Psoas muscle (tissue), 8 donors: ENCODE results near the gene CGREF1. TPM values are rescaled to one million over a fixed set of nuclear protein-coding genes. Genes with fewer than 3 reads are reported as not detected.
"Not testable (repeated sequence)": the region's sequence is repeated elsewhere in the genome, so short reads cannot be mapped to it uniquely, and the experiment has no call there.

Experiments used
- ATAC-seq, 4 donors: fragments of 200-7000 bp; cut with Tn5 transposase; one replicate each; pipeline ENCODE4 v1.9.1; 2020; ENCODE audit warnings: moderate library complexity in 3 of 4, mild to moderate bottlenecking in 2 of 4
- DNase-seq, 2 donors: peaks; one replicate each; pipeline ENCODE4 v3.0.0-alpha.2; 2020
- H3K27ac ChIP-seq: fragments of 200-600 bp; one replicate; pipeline ENCODE4 v1.8.0; 2022
- H3K27me3 ChIP-seq, 3 donors: fragments of 200-600 bp in 1 of 3; one replicate each; pipeline versions ENCODE4 v1.6.1 to v1.8.0; 2013 to 2022; ENCODE audit warnings: low read length in 2 of 3, mild to moderate bottlenecking in 2 of 3, moderate library complexity in 1 of 3; ENCODE audit not compliant: insufficient read depth in 3 of 3
- H3K36me3 ChIP-seq, 2 donors: fragments of 200-600 bp in 1 of 2; one replicate each; pipeline versions ENCODE4 v1.6.1 to v1.8.0; 2013 to 2022; ENCODE audit warnings: low read depth in 1 of 2, mild to moderate bottlenecking in 1 of 2, moderate library complexity in 1 of 2; ENCODE audit not compliant: insufficient read depth in 1 of 2
- H3K4me1 ChIP-seq: fragments of 200-600 bp; one replicate; pipeline ENCODE4 v1.8.0; 2022
- H3K4me3 ChIP-seq: fragments of 200-600 bp; one replicate; pipeline ENCODE4 v1.8.0; 2022; ENCODE audit warnings: mild to moderate bottlenecking
- H3K9me3 ChIP-seq: fragments of 200-600 bp; one replicate; pipeline ENCODE4 v1.8.0; 2022
- CTCF ChIP-seq: fragments of 200-600 bp; IDR thresholded peaks from one replicate; pipeline ENCODE4 v1.8.0; 2022; ENCODE audit warnings: antibody characterized with exemption
- WGBS, 3 donors: extraction: QIAGEN DNeasy Blood & Tissue Kit; methylation state at CpG; one replicate each; pipeline versions ENCODE4 v1.1.6 to v1.1.7; 2013; 5-methylcytosine and 5-hydroxymethylcytosine counted together
- intact Hi-C, 2 donors: fragments of 100-400 bp; cut with DNase I; formaldehyde crosslinking; loops; one replicate each; pipeline versions ENCODE4 v1.11.0 to v1.14.2; 2022
- polyA plus RNA-seq, 3 donors: library from polyadenylated mRNA; stranded (reverse); fragments of 200-250 nt; gene quantifications; one replicate each; pipeline ENCODE4 v1.2.3, GENCODE V29; 2013
- total RNA-seq, 4 donors: library from RNA; stranded (reverse); fragmentation: NEBNext Ultra II Directional in 2 of 4; extraction: Animal tissue kit (Norgen Biotek cat#: 25700) in 2 of 4; gene quantifications; one replicate each; pipeline versions ENCODE4 v1.2.1 to v1.2.4, GENCODE V29; 2021 to 2023
- donor health status: healthy with polysubstance abuse.
- donor health status: DM: no; HTN: no; CAD: no; lungs with moderate emphysema.
- donor health status: Bipolar disorder and iron deficiency.
- donor health status: healthy.
- donor health status: DM: yes; HTN: yes; CAD: no.
- donor health status: DM: no; HTN: no; CAD: no.
- donor health status: DM: no; HTN: no; CAD: no.
- donor health status: DM: yes; HTN: yes; CAD: no.

Gene CGREF1
- total and polyA plus RNA-seq, 7 donors, result 2.8 to 15.8 (median 6.6) TPM

- Histone ChIP-seq H3K4me1 (no peaks in the 10 kb centered on the region), H3K4me3 (no peak overlapping the region), H3K27me3 (peaks cover 0 to 9% (median 0%) of the 10 kb centered on the region in 3 donors), H3K27ac (no peak overlapping the region), H3K9me3 (no peaks in the 10 kb centered on the region), H3K36me3 (no peaks in the 10 kb centered on the region)
- intact Hi-C loops, result no loop called here
- WGBS, 3 donors, result 62 to 75% (median 73%) methylated on average over 2 of the region's 2 CpGs
- no peak for DNase-seq
- TF ChIP-seq CTCF, result no peak
- ATAC-seq, result no peak
Observed at GRCh38 chr2:27115519-27115918, 3.4 kb downstream of the CGREF1 start.

- H3K36me3 ChIP-seq, H3K27me3 ChIP-seq, ATAC-seq, H3K4me3 ChIP-seq, intact Hi-C loops, H3K27ac ChIP-seq, H3K9me3 ChIP-seq, H3K4me1 ChIP-seq: not testable (repeated sequence)
- peak in 1 of 2 donors; percentile 36 for DNase-seq
- WGBS, 3 donors, result 91 to 92% (median 92%) methylated on average over 35 to 49 of the region's 49 CpGs
Observed at GRCh38 chr2:27111392-27112078, 7.4 kb downstream of the CGREF1 start.

GRCh38 chr2:27110603-27111352, 8.2 kb downstream of the CGREF1 start:
- H3K4me3 ChIP-seq, H3K36me3 ChIP-seq, H3K9me3 ChIP-seq, H3K27ac ChIP-seq, H3K4me1 ChIP-seq, H3K27me3 ChIP-seq, ATAC-seq, intact Hi-C loops: not testable (repeated sequence)
- WGBS, 3 donors, result 75 to 79% (median 77%) methylated on average over 24 of the region's 24 CpGs
- DNase-seq, result peak in 1 of 2 donors; percentile 11

- Histone ChIP-seq H3K27ac (no peak overlapping the region), H3K36me3 (no peaks in the 10 kb centered on the region), H3K27me3 (no peaks in the 10 kb centered on the region), H3K9me3 (no peaks in the 10 kb centered on the region), H3K4me1 (no peaks in the 10 kb centered on the region), H3K4me3 (no peak overlapping the region)
- DNase-seq, result no peak
- intact Hi-C loops, result no loop called here
- 82 to 88% (median 87%) methylated on average over 3 of the region's 3 CpGs for WGBS, 3 donors
- TF ChIP-seq CTCF, result no peak
- no peak for ATAC-seq
Observed at GRCh38 chr2:27109083-27109482, 9.8 kb downstream of the CGREF1 start.

GRCh38 chr2:27108221-27108620, 10.7 kb downstream of the CGREF1 start:
- H3K9me3 ChIP-seq, result no peaks in the 10 kb centered on the region
- no peaks in the 10 kb centered on the region for H3K4me1 ChIP-seq
- H3K27ac ChIP-seq, result no peak overlapping the region
- TF ChIP-seq CTCF, result no peak
- no peak for ATAC-seq
- no peaks in the 10 kb centered on the region for H3K36me3 ChIP-seq
- WGBS, 3 donors, result 64 to 81% (median 70%) methylated on average over 2 of the region's 2 CpGs
- DNase-seq, result no peak
- intact Hi-C loops, result no loop called here
- H3K27me3 ChIP-seq, result no peaks in the 10 kb centered on the region
- no peak overlapping the region for H3K4me3 ChIP-seq
